Measurements from ENCODE around the gene SIPA1L3. TPM values are rescaled to one million over a fixed set of nuclear protein-coding genes. Genes with fewer than 3 reads are reported as not detected.
A peak's percentile ranks its signal among the peaks of the same experiment; 100 is the strongest.

Gene SIPA1L3
- total RNA-seq, 2 experiments from 2014 or later, result 10.5 to 18.3 TPM

DNA sequence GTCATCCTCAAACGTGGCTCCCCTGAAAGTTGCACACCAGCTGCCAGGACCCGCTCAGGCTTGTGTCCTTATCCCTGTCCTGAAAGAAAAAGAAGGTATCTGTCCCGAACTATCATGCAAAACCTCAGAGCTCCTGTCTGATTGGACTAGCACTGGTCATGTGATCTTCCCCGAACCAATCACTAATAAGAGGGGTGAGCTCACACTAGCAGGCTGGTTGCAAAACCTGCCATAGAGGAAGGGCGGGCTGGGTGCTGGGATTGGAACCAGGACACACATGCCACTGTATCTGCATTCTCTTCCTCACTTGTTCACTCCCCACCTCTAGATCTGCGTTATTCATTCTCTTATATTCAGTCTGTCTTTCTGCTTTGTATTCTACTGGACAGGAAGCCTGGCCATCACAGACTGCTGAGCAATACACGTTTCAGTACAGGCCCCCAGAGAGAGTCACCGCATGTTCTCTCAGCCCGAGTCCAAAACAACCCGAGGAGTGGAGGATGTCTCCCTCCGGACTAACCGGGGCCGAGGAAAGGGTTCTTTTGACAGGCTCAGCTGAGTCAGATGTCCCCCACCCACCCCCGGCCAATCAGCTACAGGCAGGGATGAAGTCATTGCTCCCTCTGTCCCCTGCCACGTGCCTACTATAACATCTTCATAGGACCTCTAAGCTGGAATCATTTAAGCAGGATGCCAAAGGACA, 97.7 kb downstream of the SIPA1L3 start:
- peaks cover 7% of the 10 kb centered on the region for H3K4me1 Mint-ChIP-seq
- CTCF ChIA-PET, result no interaction called here
- ATAC-seq, result peak; percentile 51
- H3K9me3 Mint-ChIP-seq (ENCODE audit: low read depth), result no peaks in the 10 kb centered on the region
- H3K27me3 Mint-ChIP-seq, result no peaks in the 10 kb centered on the region
- H3K36me3 Mint-ChIP-seq (ENCODE audit: low read depth), result no peaks in the 10 kb centered on the region
- DNase-seq, result peak; percentile 41
- intact Hi-C loops (cut with DNase I, micrococcal nuclease), result loop anchor here (5.0 kb wide), 3 partner anchors 43 to 208 kb away; partner anchors contain the start of genes SIPA1L3 (in 1 of the 2) and WDR87 (in 1 of the 2)
- POLR2A ChIA-PET, result no interaction called here
- H3K4me3 Mint-ChIP-seq, result no peak overlapping the region
- H3K27ac Mint-ChIP-seq, result no peak overlapping the region

DNA sequence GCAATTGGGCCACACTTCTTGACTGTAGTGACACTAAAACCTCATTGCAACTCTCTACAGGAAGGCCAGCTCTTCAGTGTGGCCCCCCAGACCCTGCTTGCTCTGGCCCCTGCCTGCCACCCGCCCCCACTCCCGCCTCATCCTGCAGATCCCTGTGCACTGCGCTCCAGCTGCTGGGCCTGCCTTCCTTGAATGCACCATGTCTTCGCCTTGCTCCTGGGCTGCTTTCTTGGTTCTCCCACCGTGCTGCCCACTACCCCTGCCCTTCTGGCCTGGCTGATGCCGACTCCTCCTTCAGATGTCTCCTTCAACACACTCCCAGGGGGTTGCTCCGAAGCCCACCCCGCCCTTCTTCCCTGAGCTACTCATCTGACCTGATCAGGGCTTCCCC, 98.2 kb downstream of the SIPA1L3 start:
- H3K27ac Mint-ChIP-seq, result no peak overlapping the region
- H3K9me3 Mint-ChIP-seq (ENCODE audit: low read depth), result no peaks in the 10 kb centered on the region
- CTCF ChIA-PET, result no interaction called here
- no peak overlapping the region for H3K4me3 Mint-ChIP-seq
- ATAC-seq (no peak), DNase-seq (no peak)
- no peaks in the 10 kb centered on the region for H3K36me3 Mint-ChIP-seq (ENCODE audit: low read depth)
- H3K4me1 Mint-ChIP-seq, result peaks cover 7% of the 10 kb centered on the region
- H3K27me3 Mint-ChIP-seq, result no peaks in the 10 kb centered on the region
- intact Hi-C loops (cut with DNase I, micrococcal nuclease), result no loop called here
- POLR2A ChIA-PET, result no interaction called here

GRCh38 chr19:38006361-38007045, 99.5 kb downstream of the SIPA1L3 start:
- intact Hi-C loops (cut with DNase I, micrococcal nuclease), result no loop called here
- no peaks in the 10 kb centered on the region for H3K9me3 Mint-ChIP-seq (ENCODE audit: low read depth)

DNA sequence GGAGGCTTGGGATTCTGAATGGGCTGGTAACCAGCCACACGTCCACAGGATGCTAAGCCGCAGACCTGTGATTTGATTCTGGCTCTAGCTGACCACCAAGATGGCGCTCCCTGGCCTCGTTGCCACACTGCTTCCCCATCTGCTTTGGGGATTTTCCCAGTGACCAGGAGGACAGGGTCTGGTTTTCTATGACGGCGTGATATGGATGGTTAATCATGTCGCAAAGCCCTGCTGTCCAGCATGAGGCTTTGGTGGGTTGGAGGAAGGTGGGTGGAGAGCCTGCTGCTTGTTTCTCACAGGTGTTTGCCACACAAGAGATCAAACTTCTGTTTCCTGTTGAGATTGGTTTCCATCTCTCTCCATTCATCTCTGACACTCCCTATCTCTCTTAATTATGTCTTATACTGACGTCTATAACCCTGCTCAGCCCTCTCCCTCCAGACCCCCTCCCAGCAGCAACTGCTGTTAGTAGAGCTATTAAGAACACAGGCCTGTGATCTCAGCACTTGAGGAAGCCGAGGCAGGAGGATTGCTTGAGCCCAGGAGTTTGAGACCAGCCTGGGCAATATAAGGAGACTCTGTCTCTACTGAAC, 102.7 kb downstream of the SIPA1L3 start:
- ChIA-PET CTCF (interaction anchor here (0.6 kb wide), 1 partner anchor 625 kb away, joined by 3 read pairs; no protein-coding TSS in a partner anchor), POLR2A (no interaction called here)
- intact Hi-C loops (cut with DNase I, micrococcal nuclease), result no loop called here
- ATAC-seq (no peak), DNase-seq (no peak)
- Mint-ChIP-seq H3K9me3 (ENCODE audit: low read depth) (no peaks in the 10 kb centered on the region), H3K27ac (no peak overlapping the region), H3K4me1 (peaks cover 2% of the 10 kb centered on the region), H3K4me3 (no peak overlapping the region), H3K36me3 (ENCODE audit: low read depth) (no peaks in the 10 kb centered on the region), H3K27me3 (no peaks in the 10 kb centered on the region)

More at GRCh38 chr19:38006361-38007045, 99.5 kb downstream of the SIPA1L3 start:
- no peak for ATAC-seq
- no peak overlapping the region for H3K4me3 Mint-ChIP-seq
- no peaks in the 10 kb centered on the region for H3K36me3 Mint-ChIP-seq (ENCODE audit: low read depth)
- no peaks in the 10 kb centered on the region for H3K27me3 Mint-ChIP-seq
- H3K4me1 Mint-ChIP-seq, result peaks cover 4% of the 10 kb centered on the region
- POLR2A ChIA-PET, result no interaction called here
- no peak for DNase-seq
- no peak overlapping the region for H3K27ac Mint-ChIP-seq
- CTCF ChIA-PET, result no interaction called here

- intact Hi-C loops (cut with DNase I, micrococcal nuclease), result no loop called here
- no peak for ATAC-seq
- Mint-ChIP-seq H3K36me3 (ENCODE audit: low read depth) (peaks cover 4% of the 10 kb centered on the region), H3K27ac (no peak overlapping the region), H3K4me3 (no peak overlapping the region), H3K27me3 (no peaks in the 10 kb centered on the region), H3K9me3 (ENCODE audit: low read depth) (no peaks in the 10 kb centered on the region), H3K4me1 (no peaks in the 10 kb centered on the region)
- CTCF ChIA-PET, result interaction anchor here (0.5 to 0.9 kb wide), 2 partner anchors 14 to 214 kb away, joined by 3 to 4 read pairs; no protein-coding TSS in a partner anchor
- POLR2A ChIA-PET, result no interaction called here
- no peak for DNase-seq
These were observed 104.4 kb downstream of the SIPA1L3 start for GRCh38 chr19:38011426-38011825.

DNA sequence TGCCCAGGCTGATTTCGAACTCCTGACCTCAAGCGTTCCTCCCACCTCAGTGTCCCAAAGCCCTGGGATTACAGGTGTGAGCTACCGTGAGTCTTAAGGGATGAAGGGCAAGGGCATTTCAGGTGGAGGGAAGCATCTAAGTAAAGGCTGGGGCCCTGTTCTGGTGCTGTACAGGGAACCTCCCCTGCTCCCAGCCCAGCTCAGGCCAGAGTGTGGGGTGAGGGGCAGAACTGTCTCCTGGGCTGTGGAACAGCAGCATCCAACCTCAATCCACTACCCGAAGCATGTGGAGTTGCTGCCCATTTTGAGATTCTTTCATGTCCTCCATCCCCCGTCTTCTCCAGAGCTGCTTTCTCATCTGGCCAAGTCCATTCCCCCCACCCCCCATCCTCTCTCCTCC, 105.3 kb downstream of the SIPA1L3 start:
- no peak for ATAC-seq
- intact Hi-C loops (cut with DNase I, micrococcal nuclease), result no loop called here
- Mint-ChIP-seq H3K9me3 (ENCODE audit: low read depth) (no peaks in the 10 kb centered on the region), H3K36me3 (ENCODE audit: low read depth) (peaks cover 4% of the 10 kb centered on the region), H3K4me3 (no peak overlapping the region), H3K4me1 (no peaks in the 10 kb centered on the region), H3K27me3 (no peaks in the 10 kb centered on the region), H3K27ac (no peak overlapping the region)
- ChIA-PET POLR2A (no interaction called here), CTCF (interaction anchor here (1.6 kb wide), 1 partner anchor 110 kb away, joined by 4 read pairs; no protein-coding TSS in a partner anchor)
- no peak for DNase-seq

- ChIA-PET CTCF (interaction anchor here (1.0 to 1.6 kb wide), 2 partner anchors 10 to 110 kb away, joined by 4 read pairs; no protein-coding TSS in a partner anchor), POLR2A (no interaction called here)
- no peak for ATAC-seq
- intact Hi-C loops (cut with DNase I, micrococcal nuclease), result no loop called here
- DNase-seq, result no peak
- no peaks in the 10 kb centered on the region for H3K9me3 Mint-ChIP-seq (ENCODE audit: low read depth)
- no peak overlapping the region for H3K4me3 Mint-ChIP-seq
- no peak overlapping the region for H3K27ac Mint-ChIP-seq
- no peaks in the 10 kb centered on the region for H3K27me3 Mint-ChIP-seq
- no peaks in the 10 kb centered on the region for H3K4me1 Mint-ChIP-seq
- peaks cover 4% of the 10 kb centered on the region for H3K36me3 Mint-ChIP-seq (ENCODE audit: low read depth)
These were observed 105.9 kb downstream of the SIPA1L3 start for GRCh38 chr19:38012944-38013343.

GRCh38 chr19:38013913-38014580, 107.0 kb downstream of the SIPA1L3 start:
- Mint-ChIP-seq H3K4me3 (no peak overlapping the region), H3K27ac (no peak overlapping the region), H3K36me3 (ENCODE audit: low read depth) (peaks cover 4% of the 10 kb centered on the region), H3K4me1 (no peaks in the 10 kb centered on the region), H3K9me3 (ENCODE audit: low read depth) (no peaks in the 10 kb centered on the region), H3K27me3 (no peaks in the 10 kb centered on the region)
- POLR2A ChIA-PET, result no interaction called here
- CTCF ChIA-PET, result no interaction called here
- DNase-seq (no peak), ATAC-seq (no peak)
- intact Hi-C loops (cut with DNase I, micrococcal nuclease), result no loop called here

DNA sequence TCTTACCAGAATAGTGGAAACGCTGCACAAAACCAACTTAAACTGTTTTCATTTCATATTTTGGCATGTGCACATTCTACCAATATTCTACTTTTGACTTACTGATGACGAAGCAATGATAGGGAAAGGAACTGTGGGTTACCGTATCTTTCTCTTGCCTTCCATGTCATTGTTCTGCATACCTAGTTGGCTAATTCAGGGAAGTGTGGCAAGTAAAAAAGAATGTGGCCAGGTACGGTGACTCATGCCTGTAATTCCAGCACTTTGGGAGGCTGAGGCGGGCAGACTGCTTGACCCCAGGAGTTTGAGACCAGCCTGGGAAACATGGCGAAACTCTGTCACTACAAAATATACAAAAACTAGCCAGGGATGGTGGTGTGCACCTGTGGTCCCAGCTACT, 108.2 kb downstream of the SIPA1L3 start:
- POLR2A ChIA-PET, result no interaction called here
- DNase-seq (no peak), ATAC-seq (no peak)
- no peak overlapping the region for H3K27ac Mint-ChIP-seq
- H3K4me3 Mint-ChIP-seq, result no peak overlapping the region
- no peaks in the 10 kb centered on the region for H3K4me1 Mint-ChIP-seq
- intact Hi-C loops (cut with DNase I, micrococcal nuclease), result no loop called here
- peaks cover 4% of the 10 kb centered on the region for H3K36me3 Mint-ChIP-seq (ENCODE audit: low read depth)
- CTCF ChIA-PET, result no interaction called here
- H3K9me3 Mint-ChIP-seq (ENCODE audit: low read depth), result no peaks in the 10 kb centered on the region
- H3K27me3 Mint-ChIP-seq, result no peaks in the 10 kb centered on the region

GRCh38 chr19:38015761-38016160, 108.8 kb downstream of the SIPA1L3 start:
- CTCF ChIA-PET, result no interaction called here
- H3K9me3 Mint-ChIP-seq (ENCODE audit: low read depth), result no peaks in the 10 kb centered on the region
- intact Hi-C loops (cut with DNase I, micrococcal nuclease), result no loop called here
- H3K36me3 Mint-ChIP-seq (ENCODE audit: low read depth), result peaks cover 4% of the 10 kb centered on the region
- POLR2A ChIA-PET, result no interaction called here
- DNase-seq, result no peak
- ATAC-seq, result no peak
- no peak overlapping the region for H3K4me3 Mint-ChIP-seq
- no peaks in the 10 kb centered on the region for H3K27me3 Mint-ChIP-seq
- no peak overlapping the region for H3K27ac Mint-ChIP-seq
- H3K4me1 Mint-ChIP-seq, result no peaks in the 10 kb centered on the region

DNA sequence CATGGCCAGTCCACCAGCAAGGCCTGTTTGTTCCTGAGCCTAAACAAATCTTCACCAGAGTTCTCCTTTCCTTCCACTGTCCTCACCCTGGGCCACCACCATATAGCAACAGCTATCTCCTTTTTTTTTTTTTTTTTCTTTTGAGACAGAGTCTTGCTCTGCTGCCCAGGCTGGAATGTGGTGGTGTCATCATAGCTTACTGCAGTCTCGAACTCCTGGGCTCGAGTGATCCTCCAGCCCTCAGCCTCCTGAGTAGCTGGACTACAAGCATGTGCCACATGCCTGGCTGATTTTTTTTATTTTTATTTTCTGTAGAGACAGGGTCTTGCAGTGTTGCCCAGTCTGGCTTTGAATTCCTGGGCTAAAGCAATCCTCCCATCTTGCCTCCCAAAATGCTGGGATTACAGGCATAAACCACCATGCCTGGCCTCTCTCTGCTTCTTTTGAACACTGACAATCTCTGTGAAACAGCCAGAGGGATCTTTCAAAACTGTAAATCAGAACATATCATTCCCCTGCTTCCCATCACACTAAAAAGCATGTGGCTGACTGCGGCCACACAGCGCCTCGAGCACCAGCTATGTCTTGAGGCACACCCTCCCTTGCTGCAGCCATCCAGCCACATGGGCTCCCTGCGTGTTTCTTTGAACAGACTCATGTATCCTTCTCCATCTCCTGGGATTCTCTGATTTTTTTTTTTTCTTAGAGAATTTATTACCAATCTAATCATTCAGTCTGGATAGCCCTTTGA, 110.6 kb downstream of the SIPA1L3 start:
- intact Hi-C loops (cut with DNase I, micrococcal nuclease), result no loop called here
- ATAC-seq (no peak), DNase-seq (no peak)
- H3K27ac Mint-ChIP-seq, result no peak overlapping the region
- no peaks in the 10 kb centered on the region for H3K9me3 Mint-ChIP-seq (ENCODE audit: low read depth)
- ChIA-PET POLR2A (no interaction called here), CTCF (interaction anchor here (0.6 kb wide), 1 partner anchor 113 kb away, joined by 3 read pairs; no protein-coding TSS in a partner anchor)
- H3K36me3 Mint-ChIP-seq (ENCODE audit: low read depth), result peaks cover 4% of the 10 kb centered on the region
- no peaks in the 10 kb centered on the region for H3K4me1 Mint-ChIP-seq
- no peak overlapping the region for H3K4me3 Mint-ChIP-seq
- no peaks in the 10 kb centered on the region for H3K27me3 Mint-ChIP-seq

Measured in activated CD4-positive, alpha-beta T cell treated with anti-CD3 and anti-CD28 coated beads for 36 hours (primary cell).